ENCODE data around the gene CNTN1. TPM values are rescaled to one million over a fixed set of nuclear protein-coding genes. Genes with fewer than 3 reads are reported as not detected.

Gene CNTN1
- 0.22 and 0.28 TPM in 2 replicates for polyA plus RNA-seq (2013)

DNA sequence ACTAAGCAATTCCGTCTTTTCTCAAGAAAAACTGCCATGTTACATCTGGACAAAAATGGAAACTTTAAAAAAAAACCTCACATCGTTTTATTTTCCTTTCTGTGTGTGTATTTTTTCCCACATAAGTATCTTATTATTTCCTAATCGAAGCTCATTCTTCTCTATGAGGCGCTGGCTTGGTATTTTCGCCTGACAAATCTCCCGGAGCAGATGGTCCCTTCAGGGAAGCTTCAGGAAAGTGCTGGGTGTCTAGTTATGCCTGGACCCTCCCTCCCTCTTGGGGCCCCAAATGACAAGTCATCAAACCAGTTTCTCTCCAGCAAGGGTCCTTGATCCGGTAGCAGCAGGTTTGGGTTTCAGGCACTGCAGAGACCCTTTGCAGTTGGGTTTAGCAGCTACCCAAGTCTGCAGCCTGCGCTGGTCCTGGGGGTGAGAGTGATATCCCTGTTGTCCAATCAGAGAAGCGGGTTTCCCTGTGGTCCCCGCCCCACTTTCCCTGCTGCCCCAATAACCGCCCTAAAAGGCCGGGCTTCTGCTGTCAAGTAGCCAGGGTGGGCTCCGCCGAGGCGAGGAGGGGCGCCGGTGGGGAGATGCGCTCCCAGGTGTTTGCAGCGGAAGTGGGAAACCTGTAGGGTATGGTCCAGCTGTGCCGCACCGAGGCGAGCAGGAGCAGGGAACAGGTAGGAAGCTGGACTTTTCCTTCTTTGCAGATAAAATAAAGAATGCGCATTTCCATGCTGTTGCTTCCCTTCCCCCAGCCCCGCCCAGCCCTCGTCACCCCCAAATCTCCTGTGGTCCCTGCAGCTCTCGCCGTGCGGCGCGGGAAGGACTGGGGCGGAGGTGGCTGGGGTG lies at the start of gene CNTN1:
CNTN1 (plus strand) TSS at position 527 of the 852 bp plus-strand sequence.
- Histone ChIP-seq H3K79me1 (ENCODE audit: low read length) (no peaks in the 10 kb centered on the region), H2AK5ac (ENCODE audit: low read length) (no peak within 1 kb of the TSS), H3K4me2 (ENCODE audit: low read length) (peak within 1 kb of the TSS; percentile 90), H3K9me3 (ENCODE audit: insufficient read depth, low read depth, low read length) (no peaks in the 10 kb centered on the region), H3K23ac (ENCODE audit: low read length) (no peak within 1 kb of the TSS), H3K18ac (ENCODE audit: low read length) (no peak within 1 kb of the TSS), H2BK12ac (ENCODE audit: low read length) (no peak within 1 kb of the TSS), H3K27me3 (ENCODE audit: insufficient read depth, low read length) (peaks cover 5% of the 10 kb centered on the region), H2BK5ac (ENCODE audit: low read depth, low read length, poor library complexity) (no peak within 1 kb of the TSS), H3K4me1 (ENCODE audit: control insufficient read depth in 1 of 2, insufficient read depth in 2 of 2, low read length in 2 of 2) (peaks cover 6 to 11% of the 10 kb centered on the region in 2 experiments), H2AFZ (ENCODE audit: insufficient read depth, low read length, poor library complexity) (peak within 1 kb of the TSS; percentile 39), H3K14ac (ENCODE audit: low read length) (no peak within 1 kb of the TSS), H3K4ac (ENCODE audit: low read depth, low read length) (no peak within 1 kb of the TSS), H3K27ac (ENCODE audit: low read depth, low read length) (no peak within 1 kb of the TSS), H3K79me2 (ENCODE audit: control insufficient read depth, insufficient read depth, low read length, poor library complexity) (no peaks in the 10 kb centered on the region), H3K9ac (ENCODE audit: low read length) (no peak within 1 kb of the TSS), H2BK120ac (ENCODE audit: insufficient read depth, low read length, poor library complexity) (no peak within 1 kb of the TSS), H3K4me3 (ENCODE audit: low read depth, low read length) (peak within 1 kb of the TSS; percentile 69), H4K8ac (ENCODE audit: low read depth, low read length) (no peak within 1 kb of the TSS), H4K12ac (ENCODE audit: low read depth, low read length) (no peak within 1 kb of the TSS), H3K36me3 (ENCODE audit: control insufficient read depth in 1 of 2, insufficient read depth in 2 of 2, low read length in 2 of 2) (no peaks in the 10 kb centered on the region), H4K91ac (ENCODE audit: low read depth, low read length) (no peak within 1 kb of the TSS)
- no peak for DNase-seq
- WGBS (ENCODE audit: extremely low coverage, insufficient coverage, insufficient read length): no CpG with 5 or more reads among the region's 31 CpGs

DNA sequence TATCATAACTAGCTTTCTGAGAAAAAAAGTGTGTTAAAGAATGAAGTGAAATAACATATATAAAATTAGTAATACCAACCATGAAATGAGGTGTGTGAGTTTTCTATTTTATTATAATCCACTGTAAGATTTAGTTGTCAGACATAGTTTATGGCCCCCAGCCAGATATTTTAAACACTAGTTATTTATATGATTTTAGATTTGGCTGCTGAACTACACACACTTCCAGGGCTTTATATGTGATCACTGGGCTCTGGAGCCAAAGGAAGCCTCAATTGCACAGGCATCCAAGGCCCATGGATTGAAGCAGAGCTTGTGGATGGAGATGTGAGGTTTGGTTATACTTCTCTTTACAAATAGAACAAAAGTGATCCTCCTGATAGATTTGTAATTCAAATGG lies 48.7 kb upstream of the CNTN1 start:
- H3K4me2 ChIP-seq (ENCODE audit: low read length): no peak overlapping the region
- H2BK5ac ChIP-seq (ENCODE audit: low read depth, low read length, poor library complexity): no peak overlapping the region
- H3K27ac ChIP-seq (ENCODE audit: low read depth, low read length): no peak overlapping the region
- H3K9me3 ChIP-seq (ENCODE audit: insufficient read depth, low read depth, low read length): no peaks in the 10 kb centered on the region
- no peak overlapping the region for H2AFZ ChIP-seq (ENCODE audit: insufficient read depth, low read length, poor library complexity)
- H2BK12ac ChIP-seq (ENCODE audit: low read length): no peak overlapping the region
- no peaks in the 10 kb centered on the region for H3K27me3 ChIP-seq (ENCODE audit: insufficient read depth, low read length)
- H3K23ac ChIP-seq (ENCODE audit: low read length): no peak overlapping the region
- H3K4me3 ChIP-seq (ENCODE audit: low read depth, low read length): no peak overlapping the region
- H3K4me1 ChIP-seq (ENCODE audit: control insufficient read depth in 1 of 2, insufficient read depth in 2 of 2, low read length in 2 of 2): no peaks in the 10 kb centered on the region
- H3K18ac ChIP-seq (ENCODE audit: low read length): no peak overlapping the region
- H2AK5ac ChIP-seq (ENCODE audit: low read length): no peak overlapping the region
- no peak for DNase-seq
- no peak overlapping the region for H4K8ac ChIP-seq (ENCODE audit: low read depth, low read length)
- no peak overlapping the region for H4K91ac ChIP-seq (ENCODE audit: low read depth, low read length)
- H3K79me1 ChIP-seq (ENCODE audit: low read length): no peaks in the 10 kb centered on the region
- no peak overlapping the region for H3K9ac ChIP-seq (ENCODE audit: low read length)
- no peak overlapping the region for H3K4ac ChIP-seq (ENCODE audit: low read depth, low read length)
- no peak overlapping the region for H4K12ac ChIP-seq (ENCODE audit: low read depth, low read length)
- H2BK120ac ChIP-seq (ENCODE audit: insufficient read depth, low read length, poor library complexity): no peak overlapping the region
- H3K36me3 ChIP-seq (ENCODE audit: control insufficient read depth in 1 of 2, insufficient read depth in 2 of 2, low read length in 2 of 2): no peaks in the 10 kb centered on the region
- no peak overlapping the region for H3K14ac ChIP-seq (ENCODE audit: low read length)
- no peaks in the 10 kb centered on the region for H3K79me2 ChIP-seq (ENCODE audit: control insufficient read depth, insufficient read depth, low read length, poor library complexity)

DNA sequence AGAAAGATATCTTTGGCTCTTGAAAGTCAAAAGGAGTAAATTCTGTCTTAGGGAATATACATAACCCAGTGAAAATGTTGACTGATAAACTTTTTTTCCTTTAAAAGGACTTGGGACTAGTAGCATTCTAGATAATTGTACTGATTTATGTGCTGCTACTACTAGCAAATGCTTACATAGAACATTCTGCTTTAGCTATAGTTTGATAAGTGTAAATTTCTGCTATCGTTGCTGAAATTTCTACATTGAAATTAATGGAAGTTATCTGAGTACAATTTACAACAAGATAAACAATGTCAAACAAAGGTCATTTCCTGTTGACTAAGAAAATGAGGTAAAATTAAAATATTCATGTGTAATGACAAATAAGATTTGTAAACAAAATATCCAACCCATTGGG lies 48.3 kb upstream of the CNTN1 start:
- no peaks in the 10 kb centered on the region for H3K27me3 ChIP-seq (ENCODE audit: insufficient read depth, low read length)
- H2BK12ac ChIP-seq (ENCODE audit: low read length): no peak overlapping the region
- no peak overlapping the region for H4K12ac ChIP-seq (ENCODE audit: low read depth, low read length)
- no peak overlapping the region for H3K14ac ChIP-seq (ENCODE audit: low read length)
- H3K36me3 ChIP-seq (ENCODE audit: control insufficient read depth in 1 of 2, insufficient read depth in 2 of 2, low read length in 2 of 2): no peaks in the 10 kb centered on the region
- H3K4ac ChIP-seq (ENCODE audit: low read depth, low read length): no peak overlapping the region
- no peaks in the 10 kb centered on the region for H3K79me1 ChIP-seq (ENCODE audit: low read length)
- no peak overlapping the region for H2BK120ac ChIP-seq (ENCODE audit: insufficient read depth, low read length, poor library complexity)
- H3K23ac ChIP-seq (ENCODE audit: low read length): no peak overlapping the region
- H4K91ac ChIP-seq (ENCODE audit: low read depth, low read length): no peak overlapping the region
- H3K4me2 ChIP-seq (ENCODE audit: low read length): no peak overlapping the region
- no peak for DNase-seq
- H3K79me2 ChIP-seq (ENCODE audit: control insufficient read depth, insufficient read depth, low read length, poor library complexity): no peaks in the 10 kb centered on the region
- H3K18ac ChIP-seq (ENCODE audit: low read length): no peak overlapping the region
- no CpG with 5 or more reads among the region's 1 CpG for WGBS (ENCODE audit: extremely low coverage, insufficient coverage, insufficient read length)
- no peaks in the 10 kb centered on the region for H3K9me3 ChIP-seq (ENCODE audit: insufficient read depth, low read depth, low read length)
- H3K4me1 ChIP-seq (ENCODE audit: control insufficient read depth in 1 of 2, insufficient read depth in 2 of 2, low read length in 2 of 2): no peaks in the 10 kb centered on the region
- no peak overlapping the region for H3K27ac ChIP-seq (ENCODE audit: low read depth, low read length)
- H3K4me3 ChIP-seq (ENCODE audit: low read depth, low read length): no peak overlapping the region
- no peak overlapping the region for H4K8ac ChIP-seq (ENCODE audit: low read depth, low read length)
- H3K9ac ChIP-seq (ENCODE audit: low read length): no peak overlapping the region
- no peak overlapping the region for H2BK5ac ChIP-seq (ENCODE audit: low read depth, low read length, poor library complexity)
- no peak overlapping the region for H2AK5ac ChIP-seq (ENCODE audit: low read length)
- H2AFZ ChIP-seq (ENCODE audit: insufficient read depth, low read length, poor library complexity): no peak overlapping the region

DNA sequence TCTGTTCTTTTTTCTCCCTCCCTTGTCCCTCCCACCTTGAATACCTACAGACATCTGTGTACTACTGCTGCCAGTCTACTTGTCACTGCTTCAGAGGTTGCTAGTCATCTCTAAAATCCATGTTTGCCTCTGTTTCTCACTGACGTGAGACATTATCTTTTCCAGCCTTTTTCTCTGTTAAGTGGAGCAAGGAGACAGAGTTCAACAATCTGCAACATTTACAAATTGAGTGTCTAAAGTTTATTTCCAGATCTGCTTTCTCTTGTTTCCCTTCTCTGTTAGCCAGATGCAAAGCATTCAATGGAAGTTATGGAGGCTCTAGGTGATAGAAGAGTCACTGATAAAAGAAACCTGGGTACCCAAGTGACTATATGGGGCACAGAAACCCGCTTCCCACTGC lies 47.5 kb upstream of the CNTN1 start:
- no peaks in the 10 kb centered on the region for H3K9me3 ChIP-seq (ENCODE audit: insufficient read depth, low read depth, low read length)
- no peak overlapping the region for H2BK5ac ChIP-seq (ENCODE audit: low read depth, low read length, poor library complexity)
- no peak overlapping the region for H3K4ac ChIP-seq (ENCODE audit: low read depth, low read length)
- H3K4me1 ChIP-seq (ENCODE audit: control insufficient read depth in 1 of 2, insufficient read depth in 2 of 2, low read length in 2 of 2): no peaks in the 10 kb centered on the region
- no peak overlapping the region for H2AFZ ChIP-seq (ENCODE audit: insufficient read depth, low read length, poor library complexity)
- H3K36me3 ChIP-seq (ENCODE audit: control insufficient read depth in 1 of 2, insufficient read depth in 2 of 2, low read length in 2 of 2): no peaks in the 10 kb centered on the region
- WGBS (ENCODE audit: extremely low coverage, insufficient coverage, insufficient read length): no CpG with 5 or more reads among the region's 2 CpGs
- H3K23ac ChIP-seq (ENCODE audit: low read length): no peak overlapping the region
- no peak overlapping the region for H4K8ac ChIP-seq (ENCODE audit: low read depth, low read length)
- no peak overlapping the region for H2BK120ac ChIP-seq (ENCODE audit: insufficient read depth, low read length, poor library complexity)
- H3K9ac ChIP-seq (ENCODE audit: low read length): no peak overlapping the region
- no peak overlapping the region for H3K18ac ChIP-seq (ENCODE audit: low read length)
- DNase-seq: no peak
- no peaks in the 10 kb centered on the region for H3K79me2 ChIP-seq (ENCODE audit: control insufficient read depth, insufficient read depth, low read length, poor library complexity)
- no peak overlapping the region for H3K4me2 ChIP-seq (ENCODE audit: low read length)
- H2BK12ac ChIP-seq (ENCODE audit: low read length): no peak overlapping the region
- H4K91ac ChIP-seq (ENCODE audit: low read depth, low read length): no peak overlapping the region
- no peaks in the 10 kb centered on the region for H3K27me3 ChIP-seq (ENCODE audit: insufficient read depth, low read length)
- no peaks in the 10 kb centered on the region for H3K79me1 ChIP-seq (ENCODE audit: low read length)
- no peak overlapping the region for H3K14ac ChIP-seq (ENCODE audit: low read length)
- no peak overlapping the region for H3K4me3 ChIP-seq (ENCODE audit: low read depth, low read length)
- H2AK5ac ChIP-seq (ENCODE audit: low read length): no peak overlapping the region
- H3K27ac ChIP-seq (ENCODE audit: low read depth, low read length): no peak overlapping the region
- H4K12ac ChIP-seq (ENCODE audit: low read depth, low read length): no peak overlapping the region
